HG02678 (cell line): Measurements from ENCODE around the gene EDEM1.
"Not testable (repeated sequence)": the region's sequence is repeated elsewhere in the genome, so short reads cannot be mapped to it uniquely, and the experiment has no call there.

ENCODE experiments used
- ATAC-seq: cut with Tn5 transposase; IDR thresholded peaks from one replicate; pipeline ENCODE4 v1.9.1; 2021; ENCODE audit warnings: mild to moderate bottlenecking, moderate library complexity; ENCODE audit not compliant: unreplicated experiment

The EDEM1 gene

GRCh38 chr3:5187156-5187919 lies at the start of gene EDEM1:
Gene EDEM1 (plus strand): TSS chr3:5187707. CDS start chr3:5187806, 99 bp downstream.
- peak; percentile 82 for ATAC-seq

- ATAC-seq = no peak
These were observed 49.1 kb upstream of the EDEM1 start for GRCh38 chr3:5138214-5138981.

GRCh38 chr3:5140230-5140621 lies 47.3 kb upstream of the EDEM1 start:
- peak; percentile 55 for ATAC-seq

- no peak for ATAC-seq
These were observed 46.7 kb upstream of the EDEM1 start for GRCh38 chr3:5140839-5141238.

GRCh38 chr3:5141760-5142159 lies 45.7 kb upstream of the EDEM1 start:
- ATAC-seq = no peak

GRCh38 chr3:5143464-5143863 lies 44.0 kb upstream of the EDEM1 start:
- ATAC-seq = no peak

DNA sequence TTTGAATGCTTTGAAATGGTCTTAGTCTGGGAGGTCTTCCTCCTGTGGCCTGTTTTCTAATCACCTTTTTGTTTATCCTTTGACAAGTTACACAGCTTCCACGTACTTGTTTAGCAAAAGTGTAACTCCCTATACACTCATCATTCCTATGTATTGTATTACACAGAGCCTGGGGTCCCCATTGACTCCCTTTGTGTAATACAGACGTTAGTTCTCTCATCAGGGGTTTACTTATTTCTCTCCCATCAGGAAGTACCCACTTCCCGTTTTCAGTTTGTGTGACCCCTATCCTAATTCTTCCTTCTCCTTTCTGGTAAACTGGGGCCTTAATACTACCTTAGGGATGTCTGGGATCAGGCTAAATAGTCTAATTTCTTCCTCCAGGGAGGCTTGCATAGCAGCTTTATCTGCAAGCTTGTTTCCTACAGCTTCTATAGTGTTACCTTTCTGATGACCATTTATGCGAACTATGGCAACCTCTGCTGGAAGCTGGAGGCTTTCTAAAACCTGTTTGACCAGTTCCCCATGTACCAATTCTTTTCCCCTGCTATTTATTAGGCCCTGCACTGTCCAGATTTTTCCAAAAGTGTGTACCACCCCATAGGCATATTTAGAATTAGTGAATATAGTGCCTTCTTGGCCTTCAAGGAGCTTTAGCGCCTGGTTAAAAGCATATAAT lies 43.1 kb upstream of the EDEM1 start:
- ATAC-seq = no peak

GRCh38 chr3:5145120-5145519 lies 42.4 kb upstream of the EDEM1 start:
- ATAC-seq = no peak

GRCh38 chr3:5147152-5147551 lies 40.4 kb upstream of the EDEM1 start:
- not testable (repeated sequence) for ATAC-seq

- no peak for ATAC-seq
These were observed 38.1 kb upstream of the EDEM1 start for GRCh38 chr3:5149306-5149880.

DNA sequence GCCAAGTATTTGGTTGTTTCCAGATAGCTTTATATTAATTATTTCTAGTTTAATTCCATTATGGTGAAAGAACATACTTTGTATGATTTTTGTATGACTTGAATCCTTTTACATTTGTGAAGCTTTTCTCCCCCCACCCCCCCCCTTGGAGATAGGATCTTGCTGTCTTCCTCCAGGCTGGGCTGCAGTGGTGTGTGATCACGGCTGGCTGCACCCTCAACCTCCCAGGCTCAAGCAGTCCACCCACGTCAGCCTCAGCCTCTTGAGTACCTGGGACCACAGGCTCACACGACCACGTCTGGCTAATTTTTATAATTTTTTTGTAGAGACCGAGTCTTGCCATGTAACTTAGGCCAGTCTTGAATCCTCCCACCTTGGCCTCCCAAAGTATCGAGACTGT lies 35.9 kb upstream of the EDEM1 start:
- no peak for ATAC-seq

DNA sequence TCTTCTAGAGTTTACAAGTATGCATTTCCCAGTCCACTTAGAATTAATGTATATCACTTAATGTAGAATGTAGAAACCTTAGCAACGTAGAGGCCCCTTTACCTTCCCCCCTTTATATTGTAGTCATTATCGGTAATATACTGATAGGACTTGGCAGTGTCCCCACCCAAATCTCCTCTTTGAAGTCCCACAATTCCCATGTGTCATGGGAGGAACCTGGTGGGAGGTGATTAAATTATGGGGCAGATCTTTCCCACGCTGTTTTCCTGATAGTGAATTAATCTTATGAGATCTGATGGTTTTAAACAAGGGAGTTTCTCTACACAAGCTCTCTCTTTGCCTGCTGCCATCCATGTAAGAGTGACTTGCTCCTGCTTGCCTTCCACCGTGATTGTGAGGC lies 34.4 kb upstream of the EDEM1 start:
- ATAC-seq = no peak

- ATAC-seq = no peak
These were observed 32.3 kb upstream of the EDEM1 start for GRCh38 chr3:5155241-5155640.

DNA sequence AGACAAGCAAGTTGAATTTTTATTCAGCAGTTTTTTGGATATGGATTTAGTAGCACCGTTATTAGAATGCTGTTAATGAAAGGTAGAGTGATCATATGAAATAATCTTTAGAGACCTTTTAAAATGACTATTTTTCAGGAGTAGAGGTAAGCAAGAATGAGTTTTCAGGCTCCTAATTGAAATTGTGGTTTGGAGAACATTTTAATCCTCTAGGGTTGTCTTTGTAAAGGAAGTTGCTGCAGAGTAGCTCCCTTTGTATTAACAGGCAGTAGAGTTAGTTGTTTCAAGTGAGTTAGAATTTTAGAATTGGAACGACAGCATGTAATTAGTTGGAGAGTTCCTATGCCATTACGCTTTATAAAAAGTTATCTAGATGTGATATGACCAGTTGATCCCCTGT lies 27.2 kb upstream of the EDEM1 start:
- ATAC-seq = no peak

DNA sequence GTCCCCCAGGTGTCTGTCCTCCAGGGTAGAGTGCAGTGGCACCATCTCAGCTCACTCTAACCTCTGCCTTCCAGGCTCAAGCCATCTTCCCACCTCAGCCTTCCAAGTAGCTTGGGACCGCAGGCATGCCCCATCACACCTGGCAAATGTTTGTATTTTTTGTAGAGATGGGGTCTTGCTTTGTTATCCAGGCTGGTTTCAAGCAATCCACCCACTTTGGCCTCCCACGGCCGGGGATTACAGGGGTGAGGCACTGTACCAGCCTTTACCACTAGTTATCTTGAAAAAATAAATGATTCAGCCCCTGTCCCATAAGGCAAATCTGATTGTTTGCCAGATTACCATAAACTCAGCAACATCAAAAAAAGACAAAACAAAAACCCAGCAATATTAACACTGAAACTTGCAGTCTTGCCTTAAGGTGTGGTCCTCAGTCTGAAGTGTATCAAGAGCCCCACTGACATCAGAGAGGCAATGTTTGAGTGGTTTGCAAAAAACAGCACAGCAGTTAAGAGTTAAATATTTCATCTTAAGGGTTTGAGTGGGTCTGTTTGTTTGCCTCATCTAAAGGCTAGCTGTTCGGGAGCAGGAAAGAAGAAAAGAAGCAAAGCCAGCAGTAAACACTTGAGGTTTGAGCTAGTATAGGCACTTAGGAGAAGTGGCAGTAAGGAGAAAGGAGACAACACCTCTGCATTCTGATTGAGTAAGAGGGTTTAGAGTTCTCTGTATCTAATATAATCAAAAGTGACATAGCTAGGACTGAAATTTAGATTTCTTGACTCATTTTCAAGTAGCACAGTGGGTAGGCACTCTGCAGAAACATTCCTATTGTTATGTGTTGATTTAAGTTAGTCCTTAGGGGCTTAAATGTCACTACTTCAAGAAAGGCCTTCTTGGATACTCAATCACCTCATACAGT lies 26.3 kb upstream of the EDEM1 start:
- ATAC-seq = no peak

- ATAC-seq = no peak
These were observed 25.4 kb upstream of the EDEM1 start for GRCh38 chr3:5162102-5162501.

GRCh38 chr3:5165698-5166097 lies 21.8 kb upstream of the EDEM1 start:
- ATAC-seq = no peak

GRCh38 chr3:5166846-5167245 lies 20.7 kb upstream of the EDEM1 start:
- ATAC-seq = no peak

DNA sequence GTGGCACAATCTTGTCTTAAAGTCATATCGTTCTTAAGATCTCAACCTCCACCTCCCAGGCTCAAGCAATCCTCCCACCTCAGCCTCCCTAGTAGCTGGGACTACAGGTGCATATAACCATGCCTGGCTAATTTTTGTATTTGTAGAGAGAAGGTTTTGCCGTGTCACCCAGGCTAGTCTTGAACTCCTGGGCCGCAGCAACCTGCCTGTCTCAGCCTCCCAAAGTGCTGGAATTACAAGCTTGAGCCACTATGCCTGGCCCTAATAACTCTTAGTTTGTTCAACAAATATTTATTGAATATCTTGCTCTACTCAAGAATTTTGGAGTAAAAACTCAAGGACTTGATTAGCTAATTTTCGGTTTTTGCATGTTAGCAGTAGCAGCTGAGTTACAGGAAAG lies 19.4 kb upstream of the EDEM1 start:
- no peak for ATAC-seq

GRCh38 chr3:5169807-5170206 lies 17.7 kb upstream of the EDEM1 start:
- no peak for ATAC-seq
